H9 (cell line): ENCODE results near the gene DISC1. TPM values are rescaled to one million over a fixed set of nuclear protein-coding genes. Genes with fewer than 3 reads are reported as not detected.
"Not testable (repeated sequence)": the region's sequence is repeated elsewhere in the genome, so short reads cannot be mapped to it uniquely, and the experiment has no call there.

Source experiments
- DNase-seq: peaks from one replicate; pipeline ENCODE4 v3.0.0-alpha.2; 2017
- H2AFZ ChIP-seq: one replicate; pipeline ENCODE4 v1.6.1; 2013; ENCODE audit warnings: mild to moderate bottlenecking, low read length, control low read depth, moderate library complexity
- H2AK5ac ChIP-seq: 2 replicates; pipeline ENCODE4 v1.6.1; 2013; ENCODE audit warnings: low read length, control low read depth, mixed read lengths; ENCODE audit not compliant: insufficient read length
- H2BK120ac ChIP-seq: one replicate; pipeline ENCODE4 v1.6.1; 2013; ENCODE audit warnings: low read depth, mild to moderate bottlenecking, low read length, control low read depth, inconsistent platforms; ENCODE audit not compliant: poor library complexity, severe bottlenecking
- H2BK12ac ChIP-seq: 2 replicates; pipeline ENCODE4 v1.6.1; 2013; ENCODE audit warnings: low read length, control low read depth, mixed read lengths, low read depth; ENCODE audit not compliant: insufficient read length
- H2BK15ac ChIP-seq: 2 replicates; pipeline ENCODE4 v1.6.1; 2013; ENCODE audit warnings: low read depth, low read length, control low read depth
- H2BK20ac ChIP-seq: one replicate; pipeline ENCODE4 v1.6.1; 2013; ENCODE audit warnings: low read depth, mild to moderate bottlenecking, low read length, control low read depth, inconsistent platforms; ENCODE audit not compliant: poor library complexity, severe bottlenecking
- H2BK5ac ChIP-seq: 2 replicates; pipeline ENCODE4 v1.6.1; 2013; ENCODE audit warnings: low read length, control low read depth, mixed read lengths; ENCODE audit not compliant: insufficient read length
- H3K14ac ChIP-seq: 2 replicates; pipeline ENCODE4 v1.6.1; 2013; ENCODE audit warnings: low read length, control low read depth; ENCODE audit not compliant: insufficient read depth
- H3K18ac ChIP-seq: 2 replicates; pipeline ENCODE4 v1.6.1; 2013; ENCODE audit warnings: low read depth, mild to moderate bottlenecking, mixed read lengths, low read length, control low read depth; ENCODE audit not compliant: insufficient read length
- H3K23ac ChIP-seq: 2 replicates; pipeline ENCODE4 v1.6.1; 2013; ENCODE audit warnings: low read length, control low read depth, mixed read lengths, low read depth; ENCODE audit not compliant: insufficient read length
- H3K23me2 ChIP-seq: 2 replicates; pipeline ENCODE4 v1.6.1; 2013; ENCODE audit warnings: low read depth, mild to moderate bottlenecking, mixed read lengths, low read length, control low read depth; ENCODE audit not compliant: insufficient read length, poor library complexity, severe bottlenecking
- H3K27ac ChIP-seq: 2 replicates; pipeline ENCODE4 v1.5.1; 2013; ENCODE audit warnings: low read length, control low read depth, mixed read lengths, low read depth; ENCODE audit not compliant: insufficient read length
- H3K27me3 ChIP-seq: 2 replicates; pipeline ENCODE4 v1.6.1; 2013; ENCODE audit warnings: low read length, control low read depth, inconsistent platforms; ENCODE audit not compliant: insufficient read depth
- H3K4ac ChIP-seq: 2 replicates; pipeline ENCODE4 v1.6.1; 2013; ENCODE audit warnings: low read depth, mild to moderate bottlenecking, control low read depth, inconsistent platforms, low read length, moderate library complexity
- H3K4me1 ChIP-seq: 2 replicates; pipeline ENCODE4 v1.6.1; 2013; ENCODE audit warnings: low read length, control low read depth, inconsistent platforms; ENCODE audit not compliant: insufficient read depth
- H3K4me2 ChIP-seq: 2 replicates; pipeline ENCODE4 v1.6.1; 2013; ENCODE audit warnings: low read length, control low read depth, mixed read lengths; ENCODE audit not compliant: insufficient read length, insufficient read depth
- H3K56ac ChIP-seq: 2 replicates; pipeline ENCODE4 v1.6.1; 2013; ENCODE audit warnings: low read depth, mild to moderate bottlenecking, mixed read lengths, low read length, control low read depth; ENCODE audit not compliant: insufficient read length
- H3K79me1 ChIP-seq: 2 replicates; pipeline ENCODE4 v1.6.1; 2013; ENCODE audit warnings: low read depth, mild to moderate bottlenecking, moderate library complexity, low read length, control low read depth, inconsistent platforms; ENCODE audit not compliant: insufficient read depth, poor library complexity, severe bottlenecking
- H3K79me2 ChIP-seq: 2 replicates; pipeline ENCODE4 v1.6.1; 2013; ENCODE audit warnings: low read length, control low read depth, inconsistent platforms; ENCODE audit not compliant: insufficient read depth
- H3K9ac ChIP-seq: 2 replicates; pipeline ENCODE4 v1.6.1; 2013; ENCODE audit warnings: low read length, control low read depth, mixed read lengths; ENCODE audit not compliant: insufficient read length; ENCODE audit errors: extremely low read depth
- H3K9me3 ChIP-seq: one replicate; pipeline ENCODE4 v1.6.1; 2013; ENCODE audit warnings: low read depth, low read length, inconsistent platforms; ENCODE audit not compliant: control insufficient read depth
- H3T11ph ChIP-seq: one replicate; pipeline ENCODE4 v1.6.1; 2013; ENCODE audit warnings: mild to moderate bottlenecking, low read length, control low read depth, inconsistent platforms
- H4K20me1 ChIP-seq: one replicate; pipeline ENCODE4 v1.6.1; 2013; ENCODE audit not compliant: control insufficient read depth, insufficient read length, insufficient read depth
- H4K5ac ChIP-seq: 2 replicates; pipeline ENCODE4 v1.6.1; 2013; ENCODE audit warnings: low read depth, mild to moderate bottlenecking, mixed read lengths, low read length, control low read depth; ENCODE audit not compliant: insufficient read length
- H4K8ac ChIP-seq: replicated peaks from 2 replicates; pipeline ENCODE4 v1.6.1; 2013; ENCODE audit warnings: low read length, control low read depth, mixed read lengths, low read depth; ENCODE audit not compliant: insufficient read length
- H4K91ac ChIP-seq: 2 replicates; pipeline ENCODE4 v1.6.1; 2013; ENCODE audit warnings: low read depth, mild to moderate bottlenecking, moderate library complexity, mixed read lengths, low read length, control low read depth; ENCODE audit not compliant: insufficient read length
- H3K27ac Mint-ChIP-seq, 3 experiments: 2 replicates in 2 of 3; 3 replicates in 1 of 3; pipeline ENCODE4 v1.8.0; 2020 to 2021; ENCODE audit warnings: mixed read lengths in 3 of 3, mild to moderate bottlenecking in 1 of 3, moderate library complexity in 1 of 3
- H3K27me3 Mint-ChIP-seq: 2 replicates; pipeline ENCODE4 v1.8.0; 2021; ENCODE audit warnings: low read depth, mild to moderate bottlenecking, moderate library complexity, mixed read lengths
- H3K36me3 Mint-ChIP-seq, 3 experiments: 2 replicates in 2 of 3; 3 replicates in 1 of 3; pipeline ENCODE4 v1.8.0; 2020 to 2021; ENCODE audit warnings: low read depth in 3 of 3, mixed read lengths in 3 of 3; ENCODE audit not compliant: insufficient read depth in 1 of 3
- H3K4me1 Mint-ChIP-seq, 2 experiments: 2 replicates each; pipeline ENCODE4 v1.8.0; 2020; ENCODE audit warnings: mixed read lengths in 2 of 2
- H3K4me3 Mint-ChIP-seq, 2 experiments: 2 replicates in 1 of 2; 3 replicates in 1 of 2; pipeline ENCODE4 v1.8.0; 2020 to 2021; ENCODE audit warnings: mild to moderate bottlenecking in 2 of 2, mixed read lengths in 2 of 2, moderate library complexity in 1 of 2
- H3K9me3 Mint-ChIP-seq, 2 experiments: 2 replicates in 1 of 2; 3 replicates in 1 of 2; pipeline ENCODE4 v1.8.0; 2020; ENCODE audit warnings: mild to moderate bottlenecking in 2 of 2, mixed read lengths in 2 of 2, moderate library complexity in 1 of 2
- WGBS: extraction: QIAGEN DNeasy Blood & Tissue Kit; methylation state at CpG from one replicate; pipeline ENCODE4 v1.1.7; 2013; ENCODE audit warnings: missing lambda C conversion rate, low lambda C conversion rate, mixed read lengths; ENCODE audit not compliant: insufficient read length; ENCODE audit errors: extremely low coverage; 5-methylcytosine and 5-hydroxymethylcytosine counted together
- total RNA-seq: library from RNA; stranded (reverse); gene quantifications from 2 replicates; pipeline ENCODE4 v1.2.1, GENCODE V29; 2021
- TF ChIP-seq, protein P1 (sequence below): fragments of 200-600 bp; sonication (generic); conservative IDR thresholded peaks from 3 replicates; pipeline ENCODE4 v1.8.0; 2021; ENCODE audit warnings: antibody characterized with exemption, mild to moderate bottlenecking

The DISC1 gene
- total RNA-seq, 1 experiment from 2014 or later = 2.5 TPM

DNA sequence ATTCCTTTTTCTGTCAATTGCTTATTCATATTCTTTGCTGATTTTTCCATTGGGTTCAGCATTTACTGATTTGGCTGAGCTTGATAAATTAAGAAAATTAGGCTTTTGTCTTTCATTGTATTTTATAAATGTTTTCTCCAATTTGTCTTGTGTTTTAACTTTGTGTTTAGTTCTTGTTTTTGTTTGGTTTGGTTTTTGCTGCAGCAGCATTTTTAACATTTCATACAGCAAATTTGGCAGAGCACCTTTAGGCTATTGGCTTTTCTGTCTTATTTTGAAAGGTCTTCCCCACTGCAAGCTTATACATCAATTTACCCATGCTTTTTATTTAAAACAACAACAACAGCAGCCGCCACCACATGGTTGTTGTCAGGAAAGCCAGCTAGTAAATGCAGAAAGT is 33.8 kb upstream of the DISC1 start:
- WGBS = no CpG with 5 or more reads among the region's 1 CpG
- Histone ChIP-seq H2BK20ac (no peak overlapping the region), H3K4ac (no peak overlapping the region), H4K5ac (no peak overlapping the region), H3K79me2 (no peaks in the 10 kb centered on the region), H2BK120ac (no peak overlapping the region), H3K4me2 (no peak overlapping the region), H2AK5ac (no peak overlapping the region), H4K8ac (no peak overlapping the region), H3K9me3 (no peaks in the 10 kb centered on the region), H4K20me1 (no peaks in the 10 kb centered on the region), H3K27ac (no peak overlapping the region), H3K27me3 (no peaks in the 10 kb centered on the region), H3T11ph (no peak overlapping the region), H3K18ac (no peak overlapping the region), H3K9ac (no peak overlapping the region), H2AFZ (no peak overlapping the region), H3K56ac (no peak overlapping the region), H3K79me1 (no peaks in the 10 kb centered on the region), H3K14ac (no peak overlapping the region), H2BK12ac (no peak overlapping the region), H3K4me1 (no peaks in the 10 kb centered on the region), H3K23ac (no peak overlapping the region), H2BK5ac (no peak overlapping the region), H3K23me2 (no peaks in the 10 kb centered on the region), H2BK15ac (no peak overlapping the region), H4K91ac (no peak overlapping the region)
- TF ChIP-seq, protein P1, sequence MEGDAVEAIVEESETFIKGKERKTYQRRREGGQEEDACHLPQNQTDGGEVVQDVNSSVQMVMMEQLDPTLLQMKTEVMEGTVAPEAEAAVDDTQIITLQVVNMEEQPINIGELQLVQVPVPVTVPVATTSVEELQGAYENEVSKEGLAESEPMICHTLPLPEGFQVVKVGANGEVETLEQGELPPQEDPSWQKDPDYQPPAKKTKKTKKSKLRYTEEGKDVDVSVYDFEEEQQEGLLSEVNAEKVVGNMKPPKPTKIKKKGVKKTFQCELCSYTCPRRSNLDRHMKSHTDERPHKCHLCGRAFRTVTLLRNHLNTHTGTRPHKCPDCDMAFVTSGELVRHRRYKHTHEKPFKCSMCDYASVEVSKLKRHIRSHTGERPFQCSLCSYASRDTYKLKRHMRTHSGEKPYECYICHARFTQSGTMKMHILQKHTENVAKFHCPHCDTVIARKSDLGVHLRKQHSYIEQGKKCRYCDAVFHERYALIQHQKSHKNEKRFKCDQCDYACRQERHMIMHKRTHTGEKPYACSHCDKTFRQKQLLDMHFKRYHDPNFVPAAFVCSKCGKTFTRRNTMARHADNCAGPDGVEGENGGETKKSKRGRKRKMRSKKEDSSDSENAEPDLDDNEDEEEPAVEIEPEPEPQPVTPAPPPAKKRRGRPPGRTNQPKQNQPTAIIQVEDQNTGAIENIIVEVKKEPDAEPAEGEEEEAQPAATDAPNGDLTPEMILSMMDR = no peak
- no peak overlapping the region for H3K27ac Mint-ChIP-seq
- H3K36me3 Mint-ChIP-seq = no peaks in the 10 kb centered on the region
- DNase-seq = no peak
- H3K9me3 Mint-ChIP-seq = no peaks in the 10 kb centered on the region
- no peak overlapping the region for H3K4me3 Mint-ChIP-seq
- H3K4me1 Mint-ChIP-seq = peaks cover 12 to 15% of the 10 kb centered on the region in 2 experiments
- no peaks in the 10 kb centered on the region for H3K27me3 Mint-ChIP-seq

DNA sequence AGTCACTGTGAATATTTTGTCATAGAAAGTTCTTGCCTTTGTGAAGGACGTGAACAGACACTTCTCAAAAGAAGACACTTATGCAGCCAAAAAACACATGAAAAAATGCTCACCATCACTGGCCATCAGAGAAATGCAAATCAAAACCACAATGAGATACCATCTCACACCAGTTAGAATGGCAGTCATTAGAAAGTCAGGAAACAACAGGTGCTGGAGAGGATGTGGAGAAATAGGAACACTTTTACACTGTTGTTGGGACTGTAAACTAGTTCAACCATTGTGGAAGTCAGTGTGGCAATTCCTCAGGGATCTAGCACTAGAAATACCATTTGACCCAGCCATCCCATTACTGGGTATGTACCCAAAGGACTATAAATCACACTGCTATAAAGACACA is 33.3 kb upstream of the DISC1 start:
- H3K4me2 ChIP-seq, H2BK15ac ChIP-seq, H3K79me1 ChIP-seq, H2BK12ac ChIP-seq, H2BK5ac ChIP-seq, H3K27me3 ChIP-seq, H3K18ac ChIP-seq, H4K8ac ChIP-seq, H4K20me1 ChIP-seq, H3K14ac ChIP-seq, H2BK120ac ChIP-seq, H3K9me3 Mint-ChIP-seq, H3K23me2 ChIP-seq, H3K27me3 Mint-ChIP-seq, H3K4ac ChIP-seq, H3K27ac Mint-ChIP-seq, H3K9ac ChIP-seq, DNase-seq, H2BK20ac ChIP-seq, H3K4me1 ChIP-seq, H3K56ac ChIP-seq, H2AK5ac ChIP-seq, H3K79me2 ChIP-seq, H4K91ac ChIP-seq, H3T11ph ChIP-seq, H4K5ac ChIP-seq, H3K36me3 Mint-ChIP-seq, H3K27ac ChIP-seq, H2AFZ ChIP-seq, H3K9me3 ChIP-seq, H3K23ac ChIP-seq, H3K4me3 Mint-ChIP-seq: not testable (repeated sequence)
- WGBS = no CpG with 5 or more reads among the region's 1 CpG
- peaks cover 12 to 15% of the 10 kb centered on the region in 2 experiments for H3K4me1 Mint-ChIP-seq
